Caco-2 (cell line): ENCODE measurements around the gene INPP5D. TPM values are rescaled to one million over a fixed set of nuclear protein-coding genes. Genes with fewer than 3 reads are reported as not detected.

Source experiments
- BruUV-seq: library from RNA; stranded (reverse); fragments of 400-500 nt; replicated peaks from 2 replicates; lab custom pipeline; 2021; lab: Mats Ljungman, UMichigan
- CTCF ChIA-PET: fragments of 300-600 bp; sonication (Branson Sonifier 250); formaldehyde crosslinking; loops from one replicate; lab custom pipeline; 2022; ENCODE audit warnings: antibody characterized with exemption; lab: Charles Lee
- POLR2A ChIA-PET: fragments of 300-600 bp; sonication (Branson Sonifier 250); formaldehyde crosslinking; loops from one replicate; lab custom pipeline; 2022; ENCODE audit warnings: antibody characterized with exemption; lab: Charles Lee
- DNase-seq, 2 experiments: peaks; one replicate each; pipeline versions ENCODE4 v3.0.0 to v3.0.0-alpha.2; 2020 to 2022
- H3K27me3 ChIP-seq: replicated peaks from 2 replicates; pipeline ENCODE4 v1.6.0; 2011; ENCODE audit warnings: low read length; ENCODE audit not compliant: control insufficient read depth, insufficient read depth
- H3K36me3 ChIP-seq: 2 replicates; pipeline ENCODE4 v1.5.1; 2011; ENCODE audit warnings: low read length; ENCODE audit not compliant: control insufficient read depth, insufficient read depth
- H3K4me1 ChIP-seq: fragments of 250-450 bp; sonication (Bioruptor Pico); 2 replicates; pipeline ENCODE4 v1.5.1; 2020; ENCODE audit warnings: mild to moderate bottlenecking
- H3K4me3 ChIP-seq: 2 replicates; pipeline ENCODE4 v1.5.1; 2011; ENCODE audit warnings: low read depth, mild to moderate bottlenecking, control low read depth, low read length
- H3K9me3 ChIP-seq: fragments of 250-450 bp; sonication (Bioruptor Pico); 2 replicates; pipeline ENCODE4 v1.5.1; 2020; ENCODE audit warnings: mild to moderate bottlenecking, moderate library complexity
- H3K27ac Mint-ChIP-seq: one replicate; pipeline ENCODE4 v1.8.0; 2022; ENCODE audit warnings: mixed read lengths; ENCODE audit not compliant: unreplicated experiment
- H3K27me3 Mint-ChIP-seq: one replicate; pipeline ENCODE4 v1.8.0; 2022; ENCODE audit warnings: mixed read lengths; ENCODE audit not compliant: insufficient read depth, unreplicated experiment
- H3K36me3 Mint-ChIP-seq: one replicate; pipeline ENCODE4 v1.8.0; 2022; ENCODE audit warnings: mild to moderate bottlenecking, mixed read lengths; ENCODE audit not compliant: insufficient read depth, unreplicated experiment
- H3K4me1 Mint-ChIP-seq: one replicate; pipeline ENCODE4 v1.8.0; 2022; ENCODE audit warnings: low read depth, mixed read lengths; ENCODE audit not compliant: unreplicated experiment
- H3K4me3 Mint-ChIP-seq: one replicate; pipeline ENCODE4 v1.8.0; 2022; ENCODE audit warnings: mild to moderate bottlenecking, moderate library complexity, mixed read lengths; ENCODE audit not compliant: unreplicated experiment
- H3K9me3 Mint-ChIP-seq: one replicate; pipeline ENCODE4 v1.8.0; 2022; ENCODE audit warnings: mixed read lengths; ENCODE audit not compliant: unreplicated experiment
- CTCF ChIP-seq, 2 experiments: fragments of 200-600 bp in 1 of 2; IDR thresholded peaks; 1 replicate in 1 of 2; 2 replicates in 1 of 2; pipeline versions ENCODE4 v1.5.1 to v1.8.0; 2011 to 2022; ENCODE audit warnings: antibody characterized with exemption in 1 of 2, control low read depth in 1 of 2, inconsistent platforms in 1 of 2, low read depth in 1 of 2, low read length in 1 of 2, mild to moderate bottlenecking in 1 of 2, moderate library complexity in 1 of 2; ENCODE audit not compliant: insufficient read depth in 1 of 2, severe bottlenecking in 1 of 2, unreplicated experiment in 1 of 2
- intact Hi-C: fragments of 100-400 bp; cut with micrococcal nuclease; formaldehyde crosslinking; loops from one replicate; pipeline ENCODE4 v1.10.0; 2022; ENCODE audit not compliant: unreplicated experiment
- total RNA-seq: library from RNA; stranded (reverse); gene quantifications from 2 replicates; pipeline ENCODE4 v1.2.3, GENCODE V29; 2022

The INPP5D gene
- total RNA-seq, 1 experiment from 2014 or later: not detected

- Mint-ChIP-seq H3K27ac (no peak overlapping the region), H3K27me3 (no peaks in the 10 kb centered on the region), H3K4me1 (no peaks in the 10 kb centered on the region), H3K36me3 (peaks cover 6% of the 10 kb centered on the region), H3K9me3 (no peaks in the 10 kb centered on the region), H3K4me3 (no peak overlapping the region)
- TF ChIP-seq CTCF (IDR thresholded peaks at IDR 0.05; ENCODE audit: insufficient read depth in 1 of 2, low read depth in 1 of 2, low read length in 1 of 2, severe bottlenecking in 1 of 2, unreplicated experiment in 1 of 2): no peak
- intact Hi-C loops: no loop called here
- H3K4me1 ChIP-seq: no peaks in the 10 kb centered on the region
- H3K27me3 ChIP-seq: no peaks in the 10 kb centered on the region
- no peak for DNase-seq
- H3K9me3 ChIP-seq: no peaks in the 10 kb centered on the region
- no peak overlapping the region for H3K4me3 ChIP-seq
- POLR2A ChIA-PET: no interaction called here
- CTCF ChIA-PET: no interaction called here
- no peaks in the 10 kb centered on the region for H3K36me3 ChIP-seq
- BruUV-seq: no TSS peak
Measured at GRCh38 chr2:233101141-233101540, 41.0 kb downstream of the INPP5D start.

GRCh38 chr2:233101816-233102215 is 41.7 kb downstream of the INPP5D start:
- POLR2A ChIA-PET: no interaction called here
- no peak for DNase-seq
- no peaks in the 10 kb centered on the region for H3K9me3 ChIP-seq
- no peaks in the 10 kb centered on the region for H3K4me1 Mint-ChIP-seq
- no peaks in the 10 kb centered on the region for H3K27me3 Mint-ChIP-seq
- BruUV-seq: no TSS peak
- CTCF ChIA-PET: no interaction called here
- H3K27ac Mint-ChIP-seq: no peak overlapping the region
- no peaks in the 10 kb centered on the region for H3K9me3 Mint-ChIP-seq
- no peaks in the 10 kb centered on the region for H3K4me1 ChIP-seq
- H3K4me3 Mint-ChIP-seq: no peak overlapping the region
- peaks cover 6% of the 10 kb centered on the region for H3K36me3 Mint-ChIP-seq
- no peaks in the 10 kb centered on the region for H3K27me3 ChIP-seq
- no peak overlapping the region for H3K4me3 ChIP-seq
- intact Hi-C loops: no loop called here
- no peaks in the 10 kb centered on the region for H3K36me3 ChIP-seq
- no peak for TF ChIP-seq CTCF (IDR thresholded peaks at IDR 0.05; ENCODE audit: insufficient read depth in 1 of 2, low read depth in 1 of 2, low read length in 1 of 2, severe bottlenecking in 1 of 2, unreplicated experiment in 1 of 2)

GRCh38 chr2:233105156-233105895 is 45.2 kb downstream of the INPP5D start:
- Histone ChIP-seq H3K4me3 (no peak overlapping the region), H3K27me3 (no peaks in the 10 kb centered on the region), H3K9me3 (no peaks in the 10 kb centered on the region), H3K36me3 (no peaks in the 10 kb centered on the region), H3K4me1 (no peaks in the 10 kb centered on the region)
- ChIA-PET POLR2A (no interaction called here), CTCF (no interaction called here)
- intact Hi-C loops: no loop called here
- Mint-ChIP-seq H3K27me3 (peaks cover 9% of the 10 kb centered on the region), H3K9me3 (no peaks in the 10 kb centered on the region), H3K36me3 (peaks cover 6% of the 10 kb centered on the region), H3K27ac (no peak overlapping the region), H3K4me1 (no peaks in the 10 kb centered on the region), H3K4me3 (no peak overlapping the region)
- no peak for DNase-seq
- BruUV-seq: no TSS peak
- no peak for TF ChIP-seq CTCF (IDR thresholded peaks at IDR 0.05; ENCODE audit: insufficient read depth in 1 of 2, low read depth in 1 of 2, low read length in 1 of 2, severe bottlenecking in 1 of 2, unreplicated experiment in 1 of 2)
